Retinal pigment epithelial cell (primary cell): ENCODE data around the gene NKX2-2.
A peak's percentile ranks its signal among the peaks of the same experiment; 100 is the strongest.

Source experiments
- DNase-seq: peaks from one replicate; pipeline ENCODE4 v3.0.0-alpha.2; 2010; ENCODE audit warnings: low read depth
- H3K4me3 ChIP-seq: 2 replicates; pipeline ENCODE4 v1.5.1; 2011; ENCODE audit warnings: mild to moderate bottlenecking, low read length, control low read depth, moderate library complexity
- CTCF ChIP-seq: conservative IDR thresholded peaks from 2 replicates; pipeline ENCODE4 v1.5.1; 2011; ENCODE audit warnings: low read depth, low read length, control low read depth, inconsistent platforms

Gene NKX2-2

GRCh38 chr20:21534453-21534852 lies 20.6 kb upstream of the NKX2-2 start:
- H3K4me3 ChIP-seq: no peak overlapping the region
- DNase-seq: no peak
- TF ChIP-seq CTCF: no peak

- no peak overlapping the region for H3K4me3 ChIP-seq
- DNase-seq: no peak
- peak; percentile 45 for TF ChIP-seq CTCF
Measured at GRCh38 chr20:21529863-21530262, 16.0 kb upstream of the NKX2-2 start.

DNA sequence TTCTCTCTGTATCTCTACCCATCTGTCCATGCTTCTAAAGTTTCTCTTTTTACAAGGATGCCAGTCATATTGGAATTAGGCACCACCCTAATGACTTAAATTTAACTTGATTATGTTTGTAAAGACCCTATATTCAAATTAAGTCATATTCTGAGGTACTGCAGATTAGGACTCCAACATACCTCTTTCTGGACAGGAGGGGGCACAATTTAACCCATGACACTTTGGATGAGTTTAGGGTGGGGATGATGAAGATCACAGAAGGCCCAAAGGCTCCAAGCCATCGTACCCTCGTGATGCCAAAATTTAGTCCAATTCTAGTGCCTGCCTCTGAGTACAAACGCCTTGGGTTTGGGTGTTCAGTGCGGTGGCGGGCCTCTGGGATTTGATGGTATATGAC lies 15.0 kb upstream of the NKX2-2 start:
- H3K4me3 ChIP-seq: no peak overlapping the region
- DNase-seq: no peak
- TF ChIP-seq CTCF: no peak

GRCh38 chr20:21527908-21528307 lies 14.0 kb upstream of the NKX2-2 start:
- H3K4me3 ChIP-seq: no peak overlapping the region
- DNase-seq: no peak
- TF ChIP-seq CTCF: no peak

GRCh38 chr20:21526776-21527175 lies 12.9 kb upstream of the NKX2-2 start:
- DNase-seq: no peak
- no peak for TF ChIP-seq CTCF

DNA sequence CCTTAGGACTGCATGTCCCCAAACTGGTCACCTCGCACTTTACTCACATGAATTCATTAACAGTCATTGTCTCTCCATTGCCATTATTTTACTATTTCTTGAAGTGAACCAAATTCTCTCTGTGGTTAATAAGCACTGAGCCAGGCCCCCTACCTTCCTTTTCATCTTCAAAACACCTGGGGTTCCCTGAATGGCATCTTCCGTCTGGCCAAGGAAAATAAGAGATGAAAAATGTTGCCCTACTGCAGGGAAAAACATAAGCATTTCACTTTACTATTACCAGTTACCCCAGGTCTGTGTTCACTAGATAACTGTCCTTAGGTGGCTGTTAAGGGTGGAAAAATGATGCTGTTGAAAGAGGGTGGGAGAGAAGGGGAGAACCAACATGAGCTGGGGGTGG lies 10.0 kb upstream of the NKX2-2 start:
- no peak overlapping the region for H3K4me3 ChIP-seq
- no peak for DNase-seq
- no peak for TF ChIP-seq CTCF

More at GRCh38 chr20:21526776-21527175, 12.9 kb upstream of the NKX2-2 start:
- H3K4me3 ChIP-seq: no peak overlapping the region

GRCh38 chr20:21523281-21523868 lies 9.5 kb upstream of the NKX2-2 start:
- no peak for DNase-seq
- H3K4me3 ChIP-seq: no peak overlapping the region
- no peak for TF ChIP-seq CTCF
